ENCODE data around the gene PGRMC2.
"Not testable (repeated sequence)": the region's sequence is repeated elsewhere in the genome, so short reads cannot be mapped to it uniquely, and the experiment has no call there.

Gene PGRMC2

GRCh38 chr4:128271551-128271950, 16.1 kb downstream of the PGRMC2 start:
- in situ Hi-C loops (cut with MboI; ENCODE audit: low sequenced_read_pairs), result no loop called here

GRCh38 chr4:128268970-128269369, 18.6 kb downstream of the PGRMC2 start:
- in situ Hi-C loops (cut with MboI; ENCODE audit: low sequenced_read_pairs), result no loop called here

- in situ Hi-C loops (cut with MboI; ENCODE audit: low sequenced_read_pairs), result no loop called here
Measured at GRCh38 chr4:128267745-128268144, 19.9 kb downstream of the PGRMC2 start.

GRCh38 chr4:128267171-128267570, 20.4 kb downstream of the PGRMC2 start:
- in situ Hi-C loops (cut with MboI; ENCODE audit: low sequenced_read_pairs), result not testable (repeated sequence)

- in situ Hi-C loops (cut with MboI; ENCODE audit: low sequenced_read_pairs), result not testable (repeated sequence)
Measured at GRCh38 chr4:128265550-128265949, 22.1 kb downstream of the PGRMC2 start.

- in situ Hi-C loops (cut with MboI; ENCODE audit: low sequenced_read_pairs), result not testable (repeated sequence)
Measured at GRCh38 chr4:128259889-128260288, 27.7 kb downstream of the PGRMC2 start.

- in situ Hi-C loops (cut with MboI; ENCODE audit: low sequenced_read_pairs), result not testable (repeated sequence)
Measured at GRCh38 chr4:128258166-128258565, 29.4 kb downstream of the PGRMC2 start.

GRCh38 chr4:128256539-128256938, 31.1 kb downstream of the PGRMC2 start:
- in situ Hi-C loops (cut with MboI; ENCODE audit: low sequenced_read_pairs), result no loop called here

- in situ Hi-C loops (cut with MboI; ENCODE audit: low sequenced_read_pairs), result no loop called here
Measured at GRCh38 chr4:128255906-128256305, 31.7 kb downstream of the PGRMC2 start.

GRCh38 chr4:128249787-128250668, 37.6 kb downstream of the PGRMC2 start:
- in situ Hi-C loops (cut with MboI; ENCODE audit: low sequenced_read_pairs), result no loop called here

- in situ Hi-C loops (cut with MboI; ENCODE audit: low sequenced_read_pairs), result no loop called here
Measured at GRCh38 chr4:128247906-128248305, 39.7 kb downstream of the PGRMC2 start.

GRCh38 chr4:128245391-128245790, 42.2 kb downstream of the PGRMC2 start:
- in situ Hi-C loops (cut with MboI; ENCODE audit: low sequenced_read_pairs), result not testable (repeated sequence)

GRCh38 chr4:128244379-128244778, 43.2 kb downstream of the PGRMC2 start:
- in situ Hi-C loops (cut with MboI; ENCODE audit: low sequenced_read_pairs), result no loop called here

- in situ Hi-C loops (cut with MboI; ENCODE audit: low sequenced_read_pairs), result no loop called here
Measured at GRCh38 chr4:128242601-128243000, 45.0 kb downstream of the PGRMC2 start.

- in situ Hi-C loops (cut with MboI; ENCODE audit: low sequenced_read_pairs), result no loop called here
Measured at GRCh38 chr4:128241981-128242380, 45.6 kb downstream of the PGRMC2 start.

GRCh38 chr4:128241425-128241913, 46.1 kb downstream of the PGRMC2 start:
- in situ Hi-C loops (cut with MboI; ENCODE audit: low sequenced_read_pairs), result no loop called here

- in situ Hi-C loops (cut with MboI; ENCODE audit: low sequenced_read_pairs), result no loop called here
Measured at GRCh38 chr4:128241019-128241418, 46.6 kb downstream of the PGRMC2 start.

- in situ Hi-C loops (cut with MboI; ENCODE audit: low sequenced_read_pairs), result no loop called here
Measured at GRCh38 chr4:128234836-128235235, 52.8 kb downstream of the PGRMC2 start.

- in situ Hi-C loops (cut with MboI; ENCODE audit: low sequenced_read_pairs), result no loop called here
Measured at GRCh38 chr4:128232719-128233118, 54.9 kb downstream of the PGRMC2 start.

GRCh38 chr4:128228845-128229795, 58.5 kb downstream of the PGRMC2 start:
- in situ Hi-C loops (cut with MboI; ENCODE audit: low sequenced_read_pairs), result no loop called here

- in situ Hi-C loops (cut with MboI; ENCODE audit: low sequenced_read_pairs), result no loop called here
Measured at GRCh38 chr4:128227991-128228571, 59.5 kb downstream of the PGRMC2 start.

Measured in HL-60/S4 treated with phorbol 12-myristate 13-acetate at 8.2 ng/mL for 4 days and 3 days (cell line).